ENCODE results near the gene PKD1. TPM values are rescaled to one million over a fixed set of nuclear protein-coding genes. Genes with fewer than 3 reads are reported as not detected.

Gene PKD1
- total and polyA plus RNA-seq, 2 of the 13 experiments (the other 11 are each of a cell fraction or from before 2014, with no cell fraction given) = 22.1 to 23.0 TPM

- no peak for TF ChIP-seq HNF1B (CRISPR knock-in tag; IDR thresholded peaks at IDR 0.05)
- TF ChIP-seq MTA1 (CRISPR knock-in tag; IDR thresholded peaks at IDR 0.05; ENCODE audit: borderline replicate concordance) = 0 out of 2 replicates have a peak, but pooled peaks have one; percentile 22
- no peak for TF ChIP-seq ZNF121 (CRISPR knock-in tag; IDR thresholded peaks at IDR 0.05)
- no peak for TF ChIP-seq RFX5 (IDR thresholded peaks at IDR 0.05; ENCODE audit: low read depth, low read length)
- TF ChIP-seq ELF3 (CRISPR knock-in tag; IDR thresholded peaks at IDR 0.05) = no peak
- TF ChIP-seq KLF15 (CRISPR knock-in tag; IDR thresholded peaks at IDR 0.05; ENCODE audit: borderline replicate concordance) = no peak
- TF ChIP-seq MTA3 (CRISPR knock-in tag; IDR thresholded peaks at IDR 0.05) = no peak
- TF ChIP-seq BCLAF1 (IDR thresholded peaks at IDR 0.05) = no peak
- no peak for TF ChIP-seq ZNF362 (CRISPR knock-in tag; IDR thresholded peaks at IDR 0.05; ENCODE audit: borderline replicate concordance)
- no peak for TF ChIP-seq HDAC2 (CRISPR knock-in tag; IDR thresholded peaks at IDR 0.05)
- TF ChIP-seq GFI1 (CRISPR knock-in tag; IDR thresholded peaks at IDR 0.05; ENCODE audit: borderline replicate concordance) = no peak
- no peak for TF ChIP-seq ZNF329 (CRISPR knock-in tag; IDR thresholded peaks at IDR 0.05; ENCODE audit: low read depth)
- TF ChIP-seq EZH2 (conservative IDR thresholded peaks at IDR 0.05; ENCODE audit: low read depth, low read length) = no peak
- TF ChIP-seq ZNF597 (CRISPR knock-in tag; IDR thresholded peaks at IDR 0.05) = no peak
These were observed 21.1 kb upstream of the PKD1 start (continued) for GRCh38 chr16:2156849-2157224.
